Stomach (tissue), 9 donors: ENCODE results near the gene ACP5. TPM values are rescaled to one million over a fixed set of nuclear protein-coding genes. Genes with fewer than 3 reads are reported as not detected.
A peak's percentile ranks its signal among the peaks of the same experiment; 100 is the strongest.

Experiments
- DNase-seq, 2 donors: peaks; one replicate each; pipeline versions ENCODE4 v3.0.0 to v3.0.0-alpha.2; 2013 to 2019
- H3K27ac ChIP-seq, 5 donors: fragments of 200-600 bp in 4 of 5; sonication (generic) in 4 of 5; one replicate each; pipeline ENCODE4 v1.5.1; 2013 to 2019; ENCODE audit warnings: mild to moderate bottlenecking in 1 of 5, moderate library complexity in 1 of 5
- H3K27me3 ChIP-seq, 3 donors: fragments of 200-600 bp; sonication (generic); one replicate each; pipeline ENCODE4 v1.5.1; 2017 to 2019; ENCODE audit warnings: mixed run types in 1 of 3
- H3K36me3 ChIP-seq, 4 donors: fragments of 200-600 bp; sonication (generic); 1 replicate in 3 of 4; 2 replicates in 1 of 4; pipeline ENCODE4 v1.5.1; 2016 to 2019
- H3K4me1 ChIP-seq, 4 donors: fragments of 200-600 bp; sonication (generic); one replicate each; pipeline ENCODE4 v1.5.1; 2016 to 2019
- H3K4me3 ChIP-seq, 4 donors: fragments of 200-600 bp; sonication (generic) in 3 of 4; one replicate each; pipeline ENCODE4 v1.5.1; 2016 to 2019; ENCODE audit warnings: mild to moderate bottlenecking in 1 of 4
- H3K9me3 ChIP-seq, 4 donors: fragments of 200-600 bp; sonication (generic); one replicate each; pipeline ENCODE4 v1.5.1; 2016 to 2019
- CTCF ChIP-seq, 7 experiments: fragments of 450-650 bp in 4 of 7; fragments of 200-600 bp in 3 of 7; sonication (generic) in 3 of 7; IDR thresholded peaks; one replicate each; pipeline ENCODE4 v1.5.1; 2016 to 2019; ENCODE audit warnings: antibody characterized with exemption in 7 of 7, control low read depth in 2 of 7, mild to moderate bottlenecking in 1 of 7
- POLR2AphosphoS5 ChIP-seq, 3 donors: sonication (generic); formaldehyde crosslinking; IDR thresholded peaks; one replicate each; pipeline ENCODE4 v1.6.1; 2016; ENCODE audit warnings: antibody characterized with exemption in 3 of 3
- WGBS, 5 donors: extraction: QIAGEN DNeasy Blood & Tissue Kit in 3 of 5; methylation state at CpG; one replicate each; pipeline versions ENCODE4 v1.1.5 to v1.1.7; 2013 to 2018; 5-methylcytosine and 5-hydroxymethylcytosine counted together
- intact Hi-C: fragments of 100-400 bp; cut with DNase I; formaldehyde crosslinking; loops from one replicate; pipeline ENCODE4 v1.15.1; 2023; ENCODE audit warnings: low total_unique reads
- polyA plus RNA-seq, 3 donors: library from polyadenylated mRNA; stranded (reverse); fragments of 200-250 nt; gene quantifications; one replicate each; pipeline ENCODE4 v1.2.3, GENCODE V29; 2013
- total RNA-seq, 5 donors: library from RNA; depleted of rRNA; stranded (reverse); fragments of >200 nt; gene quantifications; one replicate each; pipeline versions ENCODE4 v1.1.0 to v1.2.3, GENCODE V29; 2014 to 2016
- donor health status: healthy with polysubstance abuse.
- donor health status: Bipolar disorder and iron deficiency.
- donor health status: healthy.

ACP5 gene
- total and polyA plus RNA-seq, 8 donors: 6.1 to 67.9 (median 47.5) TPM; not detected in 1

- peaks cover 0 to 25% (median 15%) of the 10 kb centered on the region in 4 donors for H3K36me3 ChIP-seq
- TF ChIP-seq CTCF (IDR thresholded peaks at IDR 0.05) (no peak), POLR2AphosphoS5 (IDR thresholded peaks at IDR 0.05) (peak; percentile 65 to 80 (median 73))
- intact Hi-C loops: no loop called here
- H3K27ac ChIP-seq: peak within 1 kb of the TSS; percentile 90 to 93 (median 91)
- H3K4me1 ChIP-seq: peaks cover 11 to 43% (median 25%) of the 10 kb centered on the region in 4 donors
- WGBS, 5 donors: 0 to 1% (median 1%) methylated on average over 13 to 47 of the region's 47 CpGs
- DNase-seq: peak; percentile 99
- no peaks in the 10 kb centered on the region for H3K9me3 ChIP-seq
- no peaks in the 10 kb centered on the region for H3K27me3 ChIP-seq
- H3K4me3 ChIP-seq: peak within 1 kb of the TSS; percentile 82 to 98 (median 90)
Observed at GRCh38 chr19:11528551-11529341, 48.7 kb downstream of the ACP5 start, which contains the start of gene ECSIT. Gene ECSIT (minus strand): TSS chr19:11529134. CDS start chr19:11519170, 9,964 bp downstream.

Other genes starting within 250 kb of the ACP5 start
- 10 to 100 TPM; 11.6 to 63.3 (median 16.3) TPM for gene RAB3D, start 238.0 kb downstream of the ACP5 start, total RNA-seq
- gene RAB3D, start 238.0 kb downstream of the ACP5 start, polyA plus RNA-seq: 10 to 100 TPM; 14.1 to 25.7 (median 21.7) TPM
- gene TMEM205, start 231.4 kb downstream of the ACP5 start, total RNA-seq: 100 to 1,000 TPM in 2 of 5 donors, 10 to 100 TPM in 2, 1 to 10 TPM in 1; 5.8 to 117 (median 69.3) TPM
- 100 to 1,000 TPM in 1 of 3 donors, 10 to 100 TPM in 2; 58.2 to 169 (median 61.7) TPM for gene TMEM205, start 231.4 kb downstream of the ACP5 start, polyA plus RNA-seq
- gene CCDC159, start 231.1 kb downstream of the ACP5 start, total RNA-seq: 10 to 100 TPM in 4 of 5 donors, 1 to 10 TPM in 1; 2.9 to 91.2 (median 20.3) TPM
- 10 to 100 TPM; 40.5 to 96.3 (median 70.0) TPM for gene CCDC159, start 231.1 kb downstream of the ACP5 start, polyA plus RNA-seq
- gene PLPPR2, start 222.2 kb downstream of the ACP5 start, total RNA-seq: 100 to 1,000 TPM in 1 of 5 donors, 10 to 100 TPM in 1, 1 to 10 TPM in 3; 6.1 to 364 (median 9.9) TPM
- 10 to 100 TPM in 1 of 3 donors, 1 to 10 TPM in 2; 6.4 to 15.2 (median 9.8) TPM for gene PLPPR2, start 222.2 kb downstream of the ACP5 start, polyA plus RNA-seq
- gene SWSAP1, start 203.0 kb downstream of the ACP5 start, total RNA-seq: under 1 TPM in 2 of 5 donors, not detected in 3; 0.37 to 0.45 TPM
- gene SWSAP1, start 203.0 kb downstream of the ACP5 start, polyA plus RNA-seq: 1 to 10 TPM; 3.2 to 4.1 (median 3.4) TPM
- 10 to 100 TPM in 4 of 5 donors, 1 to 10 TPM in 1; 4.8 to 19.9 (median 14.6) TPM for gene EPOR, start 193.3 kb downstream of the ACP5 start, total RNA-seq
- gene EPOR, start 193.3 kb downstream of the ACP5 start, polyA plus RNA-seq: 1 to 10 TPM; 3.7 to 8.9 (median 5.0) TPM
- 100 to 1,000 TPM in 3 of 5 donors, 10 to 100 TPM in 2; 22.8 to 454 (median 107) TPM for gene RGL3, start 158.3 kb downstream of the ACP5 start, total RNA-seq
- gene RGL3, start 158.3 kb downstream of the ACP5 start, polyA plus RNA-seq: 10 to 100 TPM; 20.6 to 41.2 (median 26.3) TPM
- gene ODAD3, start 142.5 kb downstream of the ACP5 start, total RNA-seq: not detected
- gene ODAD3, start 142.5 kb downstream of the ACP5 start, polyA plus RNA-seq: under 1 TPM; 0.38 to 0.92 (median 0.62) TPM
- gene PRKCSH, start 142.0 kb downstream of the ACP5 start, total RNA-seq: 100 to 1,000 TPM in 2 of 5 donors, 10 to 100 TPM in 3; 30.3 to 221 (median 76.9) TPM
- 100 to 1,000 TPM; 109 to 138 (median 115) TPM for gene PRKCSH, start 142.0 kb downstream of the ACP5 start, polyA plus RNA-seq
- 10 to 100 TPM in 1 of 5 donors, 1 to 10 TPM in 2, not detected in 2; 1.5 to 11.0 (median 7.2) TPM for gene ELAVL3, start 96.6 kb downstream of the ACP5 start, total RNA-seq
- gene ELAVL3, start 96.6 kb downstream of the ACP5 start, polyA plus RNA-seq: under 1 TPM in 2 of 3 donors, not detected in 1; 0.10 to 0.31 TPM
- gene ZNF653, start 71.8 kb downstream of the ACP5 start, total RNA-seq: 10 to 100 TPM in 4 of 5 donors, 1 to 10 TPM in 1; 6.7 to 99.6 (median 10.5) TPM
- 10 to 100 TPM in 2 of 3 donors, 1 to 10 TPM in 1; 9.8 to 35.9 (median 17.3) TPM for gene ZNF653, start 71.8 kb downstream of the ACP5 start, polyA plus RNA-seq
- 100 to 1,000 TPM in 1 of 5 donors, 10 to 100 TPM in 4; 15.6 to 119 (median 49.0) TPM for gene ECSIT, start 48.5 kb downstream of the ACP5 start, total RNA-seq
- 10 to 100 TPM; 93.2 to 96.5 (median 95.1) TPM for gene ECSIT, start 48.5 kb downstream of the ACP5 start, polyA plus RNA-seq
- gene CNN1, start 38.8 kb downstream of the ACP5 start, total RNA-seq: 1,000 to 10,000 TPM in 1 of 5 donors, 100 to 1,000 TPM in 4; 205 to 1,183 (median 570) TPM
- 100 to 1,000 TPM in 1 of 3 donors, 10 to 100 TPM in 2; 70.2 to 585 (median 70.6) TPM for gene CNN1, start 38.8 kb downstream of the ACP5 start, polyA plus RNA-seq
- gene ELOF1, start 18.4 kb downstream of the ACP5 start, total RNA-seq: 10 to 100 TPM in 4 of 5 donors, 1 to 10 TPM in 1; 2.3 to 25.5 (median 21.4) TPM
- gene ELOF1, start 18.4 kb downstream of the ACP5 start, polyA plus RNA-seq: 10 to 100 TPM; 87.0 to 96.4 (median 93.1) TPM
- gene ZNF627, start 19.8 kb upstream of the ACP5 start, total RNA-seq: 10 to 100 TPM in 2 of 5 donors, 1 to 10 TPM in 2, not detected in 1; 1.4 to 21.7 (median 10.7) TPM
- gene ZNF627, start 19.8 kb upstream of the ACP5 start, polyA plus RNA-seq: 1 to 10 TPM; 5.5 to 6.4 (median 6.3) TPM
- 10 to 100 TPM in 1 of 5 donors, 1 to 10 TPM in 4; 1.2 to 19.3 (median 5.8) TPM for gene ZNF823, start 161.3 kb upstream of the ACP5 start, total RNA-seq
- 1 to 10 TPM; 3.1 to 4.6 (median 4.3) TPM for gene ZNF823, start 161.3 kb upstream of the ACP5 start, polyA plus RNA-seq
- 10 to 100 TPM in 4 of 5 donors, 1 to 10 TPM in 1; 6.8 to 29.4 (median 22.8) TPM for gene ZNF441, start 189.4 kb upstream of the ACP5 start, total RNA-seq
- gene ZNF441, start 189.4 kb upstream of the ACP5 start, polyA plus RNA-seq: 1 to 10 TPM; 1.7 to 2.9 (median 2.0) TPM
- gene ZNF491, start 220.9 kb upstream of the ACP5 start, total RNA-seq: 10 to 100 TPM in 1 of 5 donors, 1 to 10 TPM in 2, not detected in 2; 3.1 to 21.4 (median 4.0) TPM
- gene ZNF491, start 220.9 kb upstream of the ACP5 start, polyA plus RNA-seq: 1 to 10 TPM in 1 of 3 donors, under 1 TPM in 2; 0.63 to 1.1 (median 0.92) TPM
- gene ZNF440, start 236.6 kb upstream of the ACP5 start, total RNA-seq: 100 to 1,000 TPM in 1 of 5 donors, 10 to 100 TPM in 4; 10.7 to 106 (median 23.9) TPM
- gene ZNF440, start 236.6 kb upstream of the ACP5 start, polyA plus RNA-seq: 1 to 10 TPM; 3.7 to 5.7 (median 4.9) TPM